22Rv1 (cell line): ENCODE results near the gene ATG7.

Experiments
- CTCF ChIP-seq: fragments of 450-650 bp; IDR thresholded peaks from 2 replicates; pipeline ENCODE4 v1.5.1; 2017; ENCODE audit warnings: mild to moderate bottlenecking
- ZFX ChIP-seq: fragments of 450-650 bp; IDR thresholded peaks from 2 replicates; pipeline ENCODE4 v1.6.1; 2017; ENCODE audit warnings: antibody characterized with exemption, borderline replicate concordance

DNA sequence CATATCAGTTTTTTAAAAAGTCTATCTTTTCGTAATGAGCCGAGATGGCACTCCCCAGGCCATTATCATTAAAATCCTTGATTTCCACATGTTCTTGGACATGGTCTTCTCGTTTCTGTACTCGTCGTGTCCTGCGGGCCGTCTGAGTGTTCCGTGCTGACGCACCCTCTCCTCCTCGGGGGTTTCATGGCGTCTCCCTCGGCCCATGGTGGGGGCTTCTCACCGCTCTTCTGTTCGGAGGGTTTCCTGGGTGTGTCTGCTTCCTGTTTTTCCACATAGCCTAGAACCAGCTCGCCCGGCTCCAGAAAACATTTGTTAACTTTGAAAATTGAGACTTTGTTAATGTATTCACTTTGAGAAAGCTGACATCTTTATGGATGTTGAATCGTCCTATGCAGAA lies 278.8 kb downstream of the ATG7 start:
- no peak for TF ChIP-seq CTCF
- TF ChIP-seq ZFX: no peak
